Measurements from ENCODE around the gene KY. TPM values are rescaled to one million over a fixed set of nuclear protein-coding genes. Genes with fewer than 3 reads are reported as not detected.

The KY gene
- total and polyA plus RNA-seq, 2 donors (not counting 1 experiment from before 2014, with no cell fraction given): under 0.01 to 0.12 TPM

DNA sequence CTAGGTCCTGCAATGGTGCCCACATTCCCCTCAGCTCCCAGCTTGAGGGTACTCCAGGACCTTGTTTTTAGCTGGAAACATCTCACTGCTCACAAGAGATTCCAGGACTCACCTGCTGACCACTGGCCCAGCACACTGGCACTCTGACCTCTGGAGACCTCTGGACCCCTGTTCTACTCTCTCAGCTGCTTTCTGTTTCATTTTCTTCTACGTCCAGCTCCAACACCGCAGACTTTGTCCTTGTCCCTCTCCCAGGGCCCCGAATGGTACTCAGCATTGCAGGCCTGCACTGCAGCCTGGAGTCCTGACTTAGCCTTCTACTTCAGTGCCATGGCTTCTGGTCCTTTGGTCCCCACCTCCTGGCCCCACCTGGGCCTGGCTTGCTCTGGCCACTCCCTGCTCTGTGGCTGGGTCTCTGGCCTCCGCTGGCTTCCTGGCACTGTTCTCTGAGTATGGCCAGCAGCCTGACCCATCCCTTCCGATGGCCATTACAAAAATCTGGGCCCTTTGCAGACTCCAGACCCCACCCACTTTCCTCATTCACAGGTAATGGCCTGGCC is 27.9 kb downstream of the KY start:
- H4K20me1 ChIP-seq (ENCODE audit: control insufficient read depth, extremely low read depth, insufficient read depth, low read length): no peaks in the 10 kb centered on the region
- H3K4me2 ChIP-seq (ENCODE audit: extremely low read depth, insufficient read depth, low read length): no peak overlapping the region
- H2AFZ ChIP-seq (ENCODE audit: low read length): no peak overlapping the region
- no peaks in the 10 kb centered on the region for H3K27me3 ChIP-seq (ENCODE audit: control insufficient read depth, insufficient read depth, low read length)
- H3K79me2 ChIP-seq (ENCODE audit: control insufficient read depth, insufficient read depth, low read length): no peaks in the 10 kb centered on the region
- no peak for DNase-seq (ENCODE audit: low read depth in 2 of 2)
- H3K36me3 ChIP-seq (ENCODE audit: control insufficient read depth, insufficient read depth, low read length): no peaks in the 10 kb centered on the region
- H3K4me3 ChIP-seq (replicated peaks in 1 of 4; ENCODE audit: control extremely low read depth in 1 of 4, insufficient read depth in 1 of 4, low read depth in 3 of 4, low read length in 4 of 4): no peak overlapping the region
- no peak overlapping the region for H3K27ac ChIP-seq (ENCODE audit: insufficient read depth, low read length)
- no peaks in the 10 kb centered on the region for H3K4me1 ChIP-seq (ENCODE audit: control insufficient read depth, extremely low read depth, insufficient read depth, low read length)
- no peaks in the 10 kb centered on the region for H3K9me3 ChIP-seq (ENCODE audit: control insufficient read depth, insufficient read depth, low read depth, low read length)
- no peak overlapping the region for H3K9ac ChIP-seq (ENCODE audit: insufficient read depth, low read length)
- no peak for TF ChIP-seq CTCF (conservative IDR thresholded peaks at IDR 0.05 in 1 of 2, IDR thresholded peaks at IDR 0.05 in 1 of 2; ENCODE audit: low read depth in 1 of 2, low read length in 2 of 2)
- TF ChIP-seq EZH2 (IDR thresholded peaks at IDR 0.05; ENCODE audit: low read length, missing control alignments): no peak

DNA sequence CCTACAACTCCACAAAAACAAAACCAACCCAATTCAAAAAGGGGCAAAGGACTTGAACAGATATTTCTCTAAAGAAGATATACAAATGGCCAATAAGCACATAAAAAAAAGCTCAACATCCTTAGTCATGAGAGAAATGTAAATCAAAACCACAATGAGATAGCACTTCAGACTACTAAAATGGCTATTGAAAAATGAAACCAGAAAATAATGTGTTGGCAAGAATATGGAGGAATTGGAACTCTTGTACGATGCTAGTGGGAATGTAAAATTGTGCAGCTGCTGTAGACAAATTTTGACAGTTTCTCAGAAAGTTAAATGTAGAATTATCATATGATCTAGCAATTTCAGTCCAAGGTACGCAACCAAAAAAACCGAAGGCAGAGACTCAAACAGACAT is 29.0 kb downstream of the KY start:
- Histone ChIP-seq H2AFZ (ENCODE audit: low read length) (no peak overlapping the region), H3K4me1 (ENCODE audit: control insufficient read depth, extremely low read depth, insufficient read depth, low read length) (no peaks in the 10 kb centered on the region), H3K36me3 (ENCODE audit: control insufficient read depth, insufficient read depth, low read length) (no peaks in the 10 kb centered on the region), H3K27me3 (ENCODE audit: control insufficient read depth, insufficient read depth, low read length) (no peaks in the 10 kb centered on the region), H3K4me3 (replicated peaks in 1 of 4; ENCODE audit: control extremely low read depth in 1 of 4, insufficient read depth in 1 of 4, low read depth in 3 of 4, low read length in 4 of 4) (no peak overlapping the region), H3K9me3 (ENCODE audit: control insufficient read depth, insufficient read depth, low read depth, low read length) (no peaks in the 10 kb centered on the region), H3K4me2 (ENCODE audit: extremely low read depth, insufficient read depth, low read length) (no peak overlapping the region), H3K9ac (ENCODE audit: insufficient read depth, low read length) (no peak overlapping the region), H4K20me1 (ENCODE audit: control insufficient read depth, extremely low read depth, insufficient read depth, low read length) (no peaks in the 10 kb centered on the region), H3K27ac (ENCODE audit: insufficient read depth, low read length) (no peak overlapping the region), H3K79me2 (ENCODE audit: control insufficient read depth, insufficient read depth, low read length) (no peaks in the 10 kb centered on the region)
- peak; percentile 15 to 22 for DNase-seq (ENCODE audit: low read depth in 2 of 2)
- TF ChIP-seq CTCF (conservative IDR thresholded peaks at IDR 0.05 in 1 of 2, IDR thresholded peaks at IDR 0.05 in 1 of 2; ENCODE audit: low read depth in 1 of 2, low read length in 2 of 2) (no peak), EZH2 (IDR thresholded peaks at IDR 0.05; ENCODE audit: low read length, missing control alignments) (no peak)

DNA sequence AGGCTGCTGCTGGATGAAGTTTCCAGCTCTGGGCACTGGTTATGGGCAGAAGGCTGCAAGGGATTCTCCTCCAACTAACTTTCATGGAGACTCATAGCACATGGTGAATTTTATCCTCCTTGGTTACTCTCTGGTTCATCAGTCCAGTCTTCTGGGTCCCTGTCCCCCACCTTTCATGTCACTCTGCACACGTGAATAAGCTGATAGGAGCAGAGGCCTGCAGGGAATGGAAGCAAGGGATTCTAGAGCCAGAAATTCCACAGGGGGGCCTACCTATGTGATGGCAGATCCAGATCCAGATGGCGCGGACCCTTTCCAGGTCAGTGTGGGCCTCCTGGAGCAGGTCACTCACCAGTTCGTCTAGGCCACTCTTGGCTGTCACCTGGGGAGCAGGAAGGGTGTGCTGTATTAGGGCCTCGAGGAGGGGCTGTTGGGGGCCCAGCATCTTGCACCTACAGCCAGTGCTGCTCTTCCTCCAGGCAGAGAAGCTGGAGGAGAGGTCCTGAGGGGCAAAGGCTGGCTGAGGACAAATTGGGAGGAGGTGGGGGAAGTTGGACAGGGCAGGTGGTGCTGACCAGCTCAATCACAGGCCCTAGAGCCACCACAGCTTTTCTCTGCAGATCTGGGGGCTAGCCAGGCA is 30.2 kb downstream of the KY start:
- H2AFZ ChIP-seq (ENCODE audit: low read length): no peak overlapping the region

More for the DNA sequence above, 30.2 kb downstream of the KY start:
- Histone ChIP-seq H3K36me3 (ENCODE audit: control insufficient read depth, insufficient read depth, low read length) (no peaks in the 10 kb centered on the region), H3K27me3 (ENCODE audit: control insufficient read depth, insufficient read depth, low read length) (no peaks in the 10 kb centered on the region), H3K79me2 (ENCODE audit: control insufficient read depth, insufficient read depth, low read length) (no peaks in the 10 kb centered on the region), H3K27ac (ENCODE audit: insufficient read depth, low read length) (no peak overlapping the region), H3K9ac (ENCODE audit: insufficient read depth, low read length) (no peak overlapping the region), H3K4me2 (ENCODE audit: extremely low read depth, insufficient read depth, low read length) (no peak overlapping the region), H4K20me1 (ENCODE audit: control insufficient read depth, extremely low read depth, insufficient read depth, low read length) (no peaks in the 10 kb centered on the region), H3K4me3 (replicated peaks in 1 of 4; ENCODE audit: control extremely low read depth in 1 of 4, insufficient read depth in 1 of 4, low read depth in 3 of 4, low read length in 4 of 4) (no peak overlapping the region), H3K4me1 (ENCODE audit: control insufficient read depth, extremely low read depth, insufficient read depth, low read length) (no peaks in the 10 kb centered on the region), H3K9me3 (ENCODE audit: control insufficient read depth, insufficient read depth, low read depth, low read length) (no peaks in the 10 kb centered on the region)
- no peak for DNase-seq (ENCODE audit: low read depth in 2 of 2)
- TF ChIP-seq CTCF (conservative IDR thresholded peaks at IDR 0.05 in 1 of 2, IDR thresholded peaks at IDR 0.05 in 1 of 2; ENCODE audit: low read depth in 1 of 2, low read length in 2 of 2): no peak
- no peak for TF ChIP-seq EZH2 (IDR thresholded peaks at IDR 0.05; ENCODE audit: low read length, missing control alignments)

All from fibroblast of lung (primary cell).